Epithelial cell of prostate (primary cell): Measurements from ENCODE around the gene SH3PXD2A.
A peak's percentile ranks its signal among the peaks of the same experiment; 100 is the strongest.
"Not testable (repeated sequence)": the region's sequence is repeated elsewhere in the genome, so short reads cannot be mapped to it uniquely, and the experiment has no call there.

Experiments used
- DNase-seq: peaks from one replicate; pipeline ENCODE4 v3.0.0-alpha.2; 2011; ENCODE audit warnings: low read depth, low spot score
- H3K27ac ChIP-seq: fragments of 450-650 bp; 2 replicates; pipeline ENCODE4 v1.5.1; 2017; ENCODE audit warnings: mild to moderate bottlenecking

SH3PXD2A gene

GRCh38 chr10:103663802-103664201 is 191.6 kb downstream of the SH3PXD2A start:
- no peak for DNase-seq
- no peak overlapping the region for H3K27ac ChIP-seq

- no peak for DNase-seq
- no peak overlapping the region for H3K27ac ChIP-seq
Measured at GRCh38 chr10:103663236-103663635, 192.1 kb downstream of the SH3PXD2A start.

DNA sequence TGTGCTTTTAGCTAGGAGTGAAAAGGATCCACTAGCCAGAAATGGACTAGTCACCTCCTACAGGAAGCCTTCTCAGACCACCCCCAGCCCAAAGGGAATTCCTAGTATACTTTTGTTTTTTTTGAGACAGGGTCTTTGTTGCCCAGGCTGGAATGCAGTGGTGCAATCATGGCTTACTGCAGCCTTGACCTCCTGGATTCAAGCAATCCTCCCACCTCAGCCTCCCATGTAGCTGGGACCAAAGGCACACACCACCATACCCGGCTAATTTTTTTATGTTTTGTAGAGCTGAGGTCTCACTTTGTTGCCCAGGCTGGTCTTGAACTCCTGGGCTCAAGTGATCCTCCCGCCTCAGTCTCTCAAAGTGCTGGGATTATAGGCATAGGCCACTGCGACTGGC is 192.7 kb downstream of the SH3PXD2A start:
- not testable (repeated sequence) for H3K27ac ChIP-seq

GRCh38 chr10:103661198-103661950 is 194.0 kb downstream of the SH3PXD2A start:
- no peak for DNase-seq
- peak overlapping the region; percentile 37 for H3K27ac ChIP-seq

More for the DNA sequence above, 192.7 kb downstream of the SH3PXD2A start:
- not testable (repeated sequence) for DNase-seq

- peak overlapping the region; percentile 37 for H3K27ac ChIP-seq
- DNase-seq: no peak
Measured at GRCh38 chr10:103660364-103661197, 194.8 kb downstream of the SH3PXD2A start.

GRCh38 chr10:103659674-103660363 is 195.6 kb downstream of the SH3PXD2A start:
- DNase-seq: no peak
- H3K27ac ChIP-seq: peak overlapping the region; percentile 37

- no peak for DNase-seq
- H3K27ac ChIP-seq: no peak overlapping the region
Measured at GRCh38 chr10:103658049-103658577, 197.3 kb downstream of the SH3PXD2A start.

DNA sequence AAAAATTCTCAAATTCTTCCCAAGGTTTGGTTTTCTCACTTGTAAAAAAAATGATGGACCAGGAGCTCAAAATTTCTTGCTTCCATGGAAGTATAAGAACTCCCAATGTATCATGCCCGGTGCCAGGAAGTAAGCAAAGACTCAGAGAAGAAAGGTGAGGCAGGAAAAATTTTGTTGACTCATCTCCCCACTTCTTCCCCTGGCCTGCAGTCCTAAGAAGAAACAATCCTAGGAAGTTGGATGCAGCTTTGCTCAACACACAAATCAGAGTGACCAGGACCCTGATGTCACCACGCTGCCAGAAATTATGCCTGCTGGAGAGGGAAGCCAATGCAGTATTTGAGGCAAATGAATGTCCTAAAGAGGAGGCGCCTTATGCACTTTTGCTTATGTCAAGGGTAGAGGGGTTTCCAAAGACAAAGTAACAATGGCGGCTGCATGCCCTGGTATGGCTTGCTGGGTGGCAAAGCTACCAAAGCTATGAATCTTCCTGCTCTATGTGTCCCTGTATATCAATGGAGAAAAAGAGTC is 198.2 kb downstream of the SH3PXD2A start:
- DNase-seq: no peak
- no peak overlapping the region for H3K27ac ChIP-seq

DNA sequence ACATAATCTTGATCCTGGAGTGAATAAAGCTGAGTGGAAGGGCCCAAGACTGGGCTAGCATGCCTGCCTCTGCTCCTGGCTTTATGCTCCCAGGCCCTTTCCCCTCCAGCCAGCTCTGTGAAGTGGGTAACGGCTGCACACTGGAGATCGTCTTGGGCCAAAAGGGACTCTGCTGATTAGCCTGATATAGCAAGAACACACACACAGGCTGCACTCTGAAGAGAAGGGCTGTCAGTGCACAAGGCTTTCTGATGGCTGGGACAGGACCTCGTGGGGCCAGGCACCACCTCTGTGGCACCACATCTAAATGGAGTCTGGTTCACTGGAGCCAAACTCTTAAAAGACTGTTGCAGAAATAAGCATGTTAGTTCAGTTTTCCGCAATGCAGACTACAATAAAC is 200.5 kb downstream of the SH3PXD2A start:
- no peak overlapping the region for H3K27ac ChIP-seq
- no peak for DNase-seq

- H3K27ac ChIP-seq: no peak overlapping the region
- no peak for DNase-seq
Measured at GRCh38 chr10:103653581-103654037, 201.8 kb downstream of the SH3PXD2A start.

DNA sequence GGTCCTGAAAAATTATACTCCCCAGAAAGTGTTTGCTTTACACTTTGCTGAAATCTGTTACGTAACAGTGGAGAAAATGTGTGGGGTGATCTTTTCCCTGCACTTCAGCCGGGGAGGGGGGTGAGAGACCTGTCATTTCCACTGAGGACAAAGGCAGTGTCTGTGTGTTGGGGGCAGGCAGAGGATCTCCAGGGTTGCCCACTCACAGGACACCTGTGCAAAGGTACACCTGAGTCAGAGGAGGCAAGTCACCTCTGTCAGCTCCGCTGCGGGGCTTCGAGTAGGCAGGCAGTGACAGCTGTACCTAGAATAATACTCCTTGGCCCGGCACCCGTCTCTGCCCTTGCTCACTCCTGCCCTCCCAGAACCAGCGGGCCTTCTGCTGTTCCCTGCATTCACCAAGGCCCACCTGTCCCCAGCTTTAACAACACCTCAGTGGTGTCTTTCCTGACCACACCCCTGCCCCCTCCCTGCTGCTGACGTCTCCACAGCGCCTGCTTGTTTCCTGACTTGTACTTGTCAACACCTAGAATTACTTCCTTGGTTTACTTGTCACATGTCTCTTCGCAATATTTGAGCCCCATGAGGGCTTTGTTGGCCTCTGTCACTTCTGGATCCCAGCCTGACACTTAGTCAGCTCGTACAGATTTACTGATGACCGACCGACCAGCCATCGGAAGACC is 202.6 kb downstream of the SH3PXD2A start:
- DNase-seq: no peak
- H3K27ac ChIP-seq: no peak overlapping the region

DNA sequence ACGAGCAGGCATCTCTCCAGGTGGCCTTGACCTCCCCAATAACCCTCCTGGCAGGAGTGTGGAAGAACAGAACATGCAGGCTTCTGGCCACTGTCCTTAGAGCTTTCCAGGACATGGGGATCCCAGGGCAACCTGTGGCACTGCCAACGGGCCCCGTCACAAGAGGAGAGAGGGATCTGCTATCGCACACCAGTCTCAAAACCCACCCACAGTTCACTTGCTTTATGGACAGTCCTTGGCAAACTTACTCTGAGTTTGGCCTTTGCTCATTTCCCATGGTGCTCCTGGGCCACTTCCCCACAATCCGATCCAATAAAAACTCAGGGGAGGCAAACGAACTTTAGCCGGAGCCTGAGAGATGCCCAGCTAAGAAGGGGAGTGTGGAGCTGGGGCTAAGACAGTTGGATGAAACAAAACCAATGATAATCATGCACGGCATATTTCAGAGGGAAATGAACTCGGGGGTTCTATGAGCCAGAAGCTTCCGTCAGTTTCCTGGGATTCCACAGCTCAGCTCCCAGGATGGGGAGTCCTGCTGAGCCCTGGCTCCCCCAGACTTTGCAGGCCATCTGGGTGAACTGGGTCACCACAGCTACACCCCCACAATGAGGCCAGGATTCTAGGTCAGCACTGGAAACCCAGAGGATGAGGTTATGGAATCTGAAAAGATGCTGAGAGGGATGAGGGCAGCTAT is 203.4 kb downstream of the SH3PXD2A start:
- no peak overlapping the region for H3K27ac ChIP-seq
- DNase-seq: no peak

DNA sequence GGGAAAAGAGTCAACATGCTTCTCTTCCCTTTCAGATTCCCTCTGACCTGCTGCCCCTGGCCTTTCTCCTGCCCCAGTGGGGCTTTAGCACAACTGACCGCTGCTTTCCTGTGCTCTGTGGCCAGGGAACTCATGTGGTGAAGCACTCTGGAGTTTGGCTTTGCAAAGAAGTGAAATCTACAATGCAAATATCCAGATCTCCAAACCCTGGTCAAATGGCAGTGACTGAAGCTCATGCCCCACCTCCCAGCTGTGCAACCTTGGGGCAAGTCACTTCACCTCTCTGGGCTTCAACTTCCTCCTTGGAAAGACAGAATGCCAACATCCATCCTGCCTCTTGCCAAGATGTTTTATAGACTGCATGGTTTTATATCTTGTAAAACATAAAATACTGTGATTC is 204.0 kb downstream of the SH3PXD2A start:
- no peak for DNase-seq
- H3K27ac ChIP-seq: no peak overlapping the region

DNA sequence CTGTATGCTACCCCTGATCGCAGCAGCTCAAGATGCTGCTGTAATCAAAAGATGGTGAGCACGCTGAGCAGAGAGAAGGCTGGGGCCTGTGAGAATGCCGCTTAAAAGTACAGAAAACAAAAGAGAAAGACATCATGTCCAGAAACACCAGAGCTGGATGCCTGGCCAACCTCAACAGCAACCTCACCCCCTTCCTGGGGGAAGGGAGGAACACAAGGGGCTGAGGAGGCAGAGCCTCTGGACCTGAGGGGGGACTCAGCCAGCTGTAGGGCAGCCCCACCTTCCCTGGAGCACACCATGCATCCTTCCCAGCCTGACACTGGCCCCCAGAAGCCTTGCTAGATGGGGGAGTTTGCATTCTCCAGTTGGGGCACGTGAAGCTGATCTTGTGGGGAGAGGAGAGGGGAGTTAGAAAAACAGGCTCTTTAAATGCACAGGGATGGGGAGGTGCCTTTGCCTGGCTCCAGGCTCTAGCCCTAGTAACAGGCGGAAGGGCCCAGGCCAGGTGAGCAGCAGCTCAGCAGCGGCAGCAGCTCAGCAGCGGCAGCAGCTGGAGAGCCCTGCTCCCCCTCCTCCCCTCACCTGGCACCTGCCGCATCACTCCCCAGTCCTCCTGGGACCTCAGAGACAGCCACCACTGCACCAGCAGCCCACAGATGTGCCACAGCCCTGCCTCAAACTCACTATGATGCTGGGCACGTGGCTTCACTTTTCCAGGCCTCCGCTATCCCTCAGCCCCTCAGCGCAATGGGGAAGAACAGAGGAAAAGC is 205.5 kb downstream of the SH3PXD2A start:
- H3K27ac ChIP-seq: no peak overlapping the region
- DNase-seq: no peak

- DNase-seq: no peak
- no peak overlapping the region for H3K27ac ChIP-seq
Measured at GRCh38 chr10:103648636-103649532, 206.5 kb downstream of the SH3PXD2A start.

DNA sequence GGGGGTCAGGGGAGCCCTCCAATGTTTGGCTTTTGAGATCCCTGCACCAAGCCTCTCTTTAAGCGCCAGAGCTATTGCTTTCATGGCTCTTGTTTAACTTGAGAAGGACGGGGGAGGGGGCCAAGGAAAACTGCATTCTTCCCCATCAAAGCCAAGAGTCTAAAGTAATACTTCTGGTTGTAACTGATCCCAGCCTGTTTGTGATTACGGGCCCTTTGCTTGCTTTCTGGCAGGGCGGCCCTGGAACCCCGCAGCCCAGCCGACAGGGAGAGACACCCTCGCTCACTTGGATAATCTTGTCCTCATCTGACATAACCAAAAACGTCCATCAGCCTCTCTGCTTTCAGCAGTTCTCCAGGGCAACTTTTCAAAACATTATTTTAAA is 207.1 kb downstream of the SH3PXD2A start:
- no peak for DNase-seq

DNA sequence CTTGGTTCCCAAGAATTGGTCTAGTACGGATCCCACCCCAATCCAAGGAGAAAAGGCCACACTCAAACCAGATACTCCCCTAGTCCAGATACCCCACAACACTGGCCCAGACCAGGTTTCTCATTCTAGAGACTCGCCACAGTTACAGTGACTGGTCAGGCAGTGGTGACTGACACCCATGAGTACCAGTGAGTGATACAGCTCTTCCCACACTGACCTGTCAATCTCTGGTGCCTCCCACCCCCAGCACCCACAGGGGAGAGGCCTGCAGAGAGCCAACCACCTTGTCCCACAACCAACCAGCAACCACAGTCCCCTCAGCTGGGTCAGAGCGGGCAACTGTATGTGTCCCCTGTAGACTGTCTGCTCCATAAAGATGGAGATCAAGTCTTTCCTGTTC is 209.1 kb downstream of the SH3PXD2A start:
- no peak overlapping the region for H3K27ac ChIP-seq
- no peak for DNase-seq

More for the DNA sequence above, 207.1 kb downstream of the SH3PXD2A start:
- H3K27ac ChIP-seq: no peak overlapping the region
